ENCODE results near the gene ELF4.

ELF4 gene

GRCh38 chrX:130110379-130111219, at the start of gene ELF4:
TSS of gene ELF4 (minus strand) at chrX:130110497. CDS start at chrX:130081330, 29,167 bp downstream.
- peak within 1 kb of the TSS; percentile 61 for H3K9ac ChIP-seq (ENCODE audit: low read depth, low read length)
- no peaks in the 10 kb centered on the region for H3K9me3 ChIP-seq (ENCODE audit: control insufficient read depth, insufficient read depth, low read length)
- H3K36me3 ChIP-seq (ENCODE audit: insufficient read depth, low read length), result no peaks in the 10 kb centered on the region
- peaks cover 23% of the 10 kb centered on the region; the same call in 1 of the 2 replicates for H3K4me1 ChIP-seq (ENCODE audit: insufficient read depth, low read length)

- no peaks in the 10 kb centered on the region for H3K9me3 ChIP-seq (ENCODE audit: control insufficient read depth, insufficient read depth, low read length)
- H3K9ac ChIP-seq (ENCODE audit: low read depth, low read length), result no peak overlapping the region
- 0 out of 2 replicates have a peak, but pooled peaks cover 2% of the 10 kb centered on the region for H3K36me3 ChIP-seq (ENCODE audit: insufficient read depth, low read length)
- H3K4me1 ChIP-seq (ENCODE audit: insufficient read depth, low read length), result peaks cover 6% of the 10 kb centered on the region; the same call in 1 of the 2 replicates
These were observed 49.5 kb upstream of the ELF4 start for GRCh38 chrX:130159776-130160175.

GRCh38 chrX:130158311-130158710, 48.0 kb upstream of the ELF4 start:
- no peaks in the 10 kb centered on the region for H3K9me3 ChIP-seq (ENCODE audit: control insufficient read depth, insufficient read depth, low read length)
- no peak overlapping the region for H3K9ac ChIP-seq (ENCODE audit: low read depth, low read length)
- H3K36me3 ChIP-seq (ENCODE audit: insufficient read depth, low read length), result 0 out of 2 replicates have a peak, but pooled peaks cover 2% of the 10 kb centered on the region
- no peaks in the 10 kb centered on the region for H3K4me1 ChIP-seq (ENCODE audit: insufficient read depth, low read length)

- Histone ChIP-seq H3K36me3 (ENCODE audit: insufficient read depth, low read length) (0 out of 2 replicates have a peak, but pooled peaks cover 2% of the 10 kb centered on the region), H3K9ac (ENCODE audit: low read depth, low read length) (no peak overlapping the region), H3K4me1 (ENCODE audit: insufficient read depth, low read length) (no peaks in the 10 kb centered on the region), H3K9me3 (ENCODE audit: control insufficient read depth, insufficient read depth, low read length) (no peaks in the 10 kb centered on the region)
These were observed 45.3 kb upstream of the ELF4 start for GRCh38 chrX:130155564-130155963.

- H3K4me1 ChIP-seq (ENCODE audit: insufficient read depth, low read length), result no peaks in the 10 kb centered on the region
- H3K9me3 ChIP-seq (ENCODE audit: control insufficient read depth, insufficient read depth, low read length), result no peaks in the 10 kb centered on the region
- H3K36me3 ChIP-seq (ENCODE audit: insufficient read depth, low read length), result peaks cover 5% of the 10 kb centered on the region
- H3K9ac ChIP-seq (ENCODE audit: low read depth, low read length), result no peak overlapping the region
These were observed 37.3 kb upstream of the ELF4 start for GRCh38 chrX:130147631-130148030.

GRCh38 chrX:130145123-130145522, 34.8 kb upstream of the ELF4 start:
- no peaks in the 10 kb centered on the region for H3K4me1 ChIP-seq (ENCODE audit: insufficient read depth, low read length)
- H3K9ac ChIP-seq (ENCODE audit: low read depth, low read length), result no peak overlapping the region
- H3K36me3 ChIP-seq (ENCODE audit: insufficient read depth, low read length), result peaks cover 5% of the 10 kb centered on the region
- no peaks in the 10 kb centered on the region for H3K9me3 ChIP-seq (ENCODE audit: control insufficient read depth, insufficient read depth, low read length)

GRCh38 chrX:130144509-130144908, 34.2 kb upstream of the ELF4 start:
- Histone ChIP-seq H3K9ac (ENCODE audit: low read depth, low read length) (no peak overlapping the region), H3K9me3 (ENCODE audit: control insufficient read depth, insufficient read depth, low read length) (no peaks in the 10 kb centered on the region), H3K4me1 (ENCODE audit: insufficient read depth, low read length) (0 out of 2 replicates have a peak, but pooled peaks cover under 1% of the 10 kb centered on the region), H3K36me3 (ENCODE audit: insufficient read depth, low read length) (peaks cover 5% of the 10 kb centered on the region)

GRCh38 chrX:130139474-130140201, 29.3 kb upstream of the ELF4 start:
- 0 out of 2 replicates have a peak, but pooled peaks cover 2% of the 10 kb centered on the region for H3K4me1 ChIP-seq (ENCODE audit: insufficient read depth, low read length)
- H3K9ac ChIP-seq (ENCODE audit: low read depth, low read length), result no peak overlapping the region
- H3K36me3 ChIP-seq (ENCODE audit: insufficient read depth, low read length), result no peaks in the 10 kb centered on the region; the same call in 1 of the 2 replicates
- no peaks in the 10 kb centered on the region for H3K9me3 ChIP-seq (ENCODE audit: control insufficient read depth, insufficient read depth, low read length)

- H3K36me3 ChIP-seq (ENCODE audit: insufficient read depth, low read length), result peaks cover 3% of the 10 kb centered on the region; the same call in 1 of the 2 replicates
- H3K4me1 ChIP-seq (ENCODE audit: insufficient read depth, low read length), result 0 out of 2 replicates have a peak, but pooled peaks cover 2% of the 10 kb centered on the region
- H3K9me3 ChIP-seq (ENCODE audit: control insufficient read depth, insufficient read depth, low read length), result no peaks in the 10 kb centered on the region
- no peak overlapping the region for H3K9ac ChIP-seq (ENCODE audit: low read depth, low read length)
These were observed 26.7 kb upstream of the ELF4 start for GRCh38 chrX:130136961-130137360.

GRCh38 chrX:130136496-130136895, 26.2 kb upstream of the ELF4 start:
- 0 out of 2 replicates have a peak, but pooled peaks cover 2% of the 10 kb centered on the region for H3K4me1 ChIP-seq (ENCODE audit: insufficient read depth, low read length)
- peaks cover 3% of the 10 kb centered on the region; the same call in 1 of the 2 replicates for H3K36me3 ChIP-seq (ENCODE audit: insufficient read depth, low read length)
- no peak overlapping the region for H3K9ac ChIP-seq (ENCODE audit: low read depth, low read length)
- no peaks in the 10 kb centered on the region for H3K9me3 ChIP-seq (ENCODE audit: control insufficient read depth, insufficient read depth, low read length)

- Histone ChIP-seq H3K4me1 (ENCODE audit: insufficient read depth, low read length) (no peaks in the 10 kb centered on the region), H3K36me3 (ENCODE audit: insufficient read depth, low read length) (peaks cover 7% of the 10 kb centered on the region), H3K9me3 (ENCODE audit: control insufficient read depth, insufficient read depth, low read length) (no peaks in the 10 kb centered on the region), H3K9ac (ENCODE audit: low read depth, low read length) (no peak overlapping the region)
These were observed 20.7 kb upstream of the ELF4 start for GRCh38 chrX:130130990-130131389.

- H3K9me3 ChIP-seq (ENCODE audit: control insufficient read depth, insufficient read depth, low read length), result no peaks in the 10 kb centered on the region
- H3K9ac ChIP-seq (ENCODE audit: low read depth, low read length), result no peak overlapping the region
These were observed 15.0 kb upstream of the ELF4 start for GRCh38 chrX:130125091-130125874.

GRCh38 chrX:130124577-130124976, 14.3 kb upstream of the ELF4 start:
- no peak overlapping the region for H3K9ac ChIP-seq (ENCODE audit: low read depth, low read length)
- no peaks in the 10 kb centered on the region; the same call in 1 of the 2 replicates for H3K36me3 ChIP-seq (ENCODE audit: insufficient read depth, low read length)
- H3K4me1 ChIP-seq (ENCODE audit: insufficient read depth, low read length), result peaks cover 8% of the 10 kb centered on the region; the same call in 1 of the 2 replicates
- H3K9me3 ChIP-seq (ENCODE audit: control insufficient read depth, insufficient read depth, low read length), result no peaks in the 10 kb centered on the region

More at GRCh38 chrX:130125091-130125874, 15.0 kb upstream of the ELF4 start:
- Histone ChIP-seq H3K36me3 (ENCODE audit: insufficient read depth, low read length) (no peaks in the 10 kb centered on the region; the same call in 1 of the 2 replicates), H3K4me1 (ENCODE audit: insufficient read depth, low read length) (peaks cover under 1% of the 10 kb centered on the region; the same call in 1 of the 2 replicates)

GRCh38 chrX:130121505-130121800, 11.2 kb upstream of the ELF4 start:
- H3K4me1 ChIP-seq (ENCODE audit: insufficient read depth, low read length), result peaks cover 20% of the 10 kb centered on the region; the same call in 1 of the 2 replicates
- H3K36me3 ChIP-seq (ENCODE audit: insufficient read depth, low read length), result no peaks in the 10 kb centered on the region
- peak overlapping the region; percentile 76; the same call in 1 of the 2 replicates for H3K9ac ChIP-seq (ENCODE audit: low read depth, low read length)
- H3K9me3 ChIP-seq (ENCODE audit: control insufficient read depth, insufficient read depth, low read length), result no peaks in the 10 kb centered on the region
